K562 (cell line): ENCODE data around the gene MPST. TPM values are rescaled to one million over a fixed set of nuclear protein-coding genes. Genes with fewer than 3 reads are reported as not detected.

Source experiments
- ATAC-seq: fragments of 200-7000 bp; cut with Tn5 transposase; 3 replicates; pipeline ENCODE4 v1.9.1; 2020; ENCODE audit warnings: moderate library complexity
- BruUV-seq: library from RNA; stranded (reverse); fragments of 400-500 nt; replicated peaks from 2 replicates; lab custom pipeline; 2021; lab: Mats Ljungman, UMichigan
- CTCF ChIA-PET: fragments of 300-600 bp; formaldehyde crosslinking; extraction: SDS; loops from one replicate; lab custom pipeline; 2021; ENCODE audit warnings: low intra/inter-chr PET ratio; lab: Yijun Ruan, JAX
- POLR2A ChIA-PET: fragments of 300-600, 350-650 bp; sonication (Branson Sonifier 250); formaldehyde crosslinking; extraction: SDS; loops from one replicate; lab custom pipeline; 2021; ENCODE audit warnings: antibody characterized with exemption, inconsistent platforms; lab: Yijun Ruan, JAX
- DNase-seq, 4 experiments: peaks; one replicate each; pipeline versions ENCODE4 v3.0.0 to v3.0.0-alpha.2; 2011 to 2018; ENCODE audit warnings: low spot score in 3 of 4, mixed read lengths in 3 of 4; ENCODE audit errors: extremely low read depth in 1 of 4
- FAIRE-seq: peaks from 2 replicates; lab custom pipeline; 2011; peaks lifted over from hg19 to GRCh38; lab: Jason Lieb, UNC
- H2AFZ ChIP-seq: 2 replicates; pipeline ENCODE4 v1.6.0; 2011; ENCODE audit warnings: low read depth, low read length, control low read depth, inconsistent platforms
- H3K27ac ChIP-seq: fragments of 200-600 bp; 3 replicates; pipeline ENCODE4 v1.8.0; 2011; ENCODE audit warnings: low read depth, mild to moderate bottlenecking, control low read depth, inconsistent platforms, low read length, moderate library complexity, mixed read lengths; ENCODE audit errors: extremely low read depth
- H3K27me3 ChIP-seq, 2 experiments: fragments of 300-600 bp in 1 of 2; 2 replicates in 1 of 2; 3 replicates in 1 of 2; pipeline versions ENCODE4 v1.6.0 to v1.8.0; 2011; ENCODE audit warnings: inconsistent platforms in 2 of 2, low read length in 2 of 2, mild to moderate bottlenecking in 1 of 2, mixed read lengths in 1 of 2, moderate library complexity in 1 of 2; ENCODE audit not compliant: control insufficient read depth in 2 of 2, insufficient read depth in 2 of 2
- H3K36me3 ChIP-seq: fragments of 300-600 bp; 3 replicates; pipeline ENCODE4 v1.8.0; 2011; ENCODE audit warnings: mild to moderate bottlenecking, low read length, inconsistent platforms; ENCODE audit not compliant: control insufficient read depth, insufficient read depth
- H3K4me1 ChIP-seq, 2 experiments: fragments of 200-600 bp in 1 of 2; replicated peaks in 1 of 2; 2 replicates in 1 of 2; 3 replicates in 1 of 2; pipeline versions ENCODE4 v1.5.1 to v1.8.0; 2011; ENCODE audit warnings: inconsistent platforms in 2 of 2, low read length in 2 of 2, mild to moderate bottlenecking in 1 of 2, mixed read lengths in 1 of 2, moderate library complexity in 1 of 2; ENCODE audit not compliant: control insufficient read depth in 2 of 2, insufficient read depth in 2 of 2
- H3K4me2 ChIP-seq: 2 replicates; pipeline ENCODE4 v1.6.1; 2011; ENCODE audit warnings: low read length, control low read depth, inconsistent platforms, mixed read lengths; ENCODE audit not compliant: insufficient read depth
- H3K4me3 ChIP-seq: fragments of 200-600 bp; sonication (generic), shearing (Covaris generic); 2 replicates; pipeline ENCODE4 v1.5.1; 2016; ENCODE audit warnings: control low read depth, inconsistent platforms
- H3K79me2 ChIP-seq: fragments of 200-600 bp; 3 replicates; pipeline ENCODE4 v1.8.0; 2011; ENCODE audit warnings: low read length, inconsistent platforms; ENCODE audit not compliant: control insufficient read depth, insufficient read depth
- H3K9ac ChIP-seq, 2 experiments: 2 replicates each; pipeline versions ENCODE4 v1.6.0 to v1.6.1; 2011; ENCODE audit warnings: low read depth in 2 of 2, low read length in 2 of 2, control low read depth in 1 of 2, inconsistent platforms in 1 of 2, mild to moderate bottlenecking in 1 of 2, mixed read lengths in 1 of 2; ENCODE audit not compliant: insufficient read depth in 1 of 2
- H3K9me1 ChIP-seq: one replicate; pipeline ENCODE4 v1.6.0; 2011; ENCODE audit warnings: inconsistent platforms, mild to moderate bottlenecking, low read length, moderate library complexity; ENCODE audit not compliant: control insufficient read depth, insufficient read depth
- H3K9me3 ChIP-seq: replicated peaks from 2 replicates; pipeline ENCODE4 v1.5.1; 2011; ENCODE audit warnings: low read depth, low read length, inconsistent platforms; ENCODE audit not compliant: control insufficient read depth, insufficient read depth
- H4K20me1 ChIP-seq: replicated peaks from 2 replicates; pipeline ENCODE4 v1.6.1; 2011; ENCODE audit warnings: low read length, inconsistent platforms, mixed read lengths; ENCODE audit not compliant: control insufficient read depth, insufficient read depth
- CCNT2 ChIP-seq: IDR thresholded peaks from 2 replicates; pipeline ENCODE4 v1.6.1; 2011; ENCODE audit warnings: borderline replicate concordance, low read depth, mild to moderate bottlenecking, moderate library complexity, mixed read lengths, low read length; ENCODE audit not compliant: insufficient read length; ENCODE audit errors: extremely low read depth
- CHD4 ChIP-seq: fragments of 200-600 bp; sonication (generic); IDR thresholded peaks from 3 replicates; pipeline ENCODE4 v1.6.1; 2012; ENCODE audit warnings: low read depth, mild to moderate bottlenecking, mixed read lengths, low read length, inconsistent platforms; ENCODE audit not compliant: insufficient read depth, insufficient replicate concordance, poor library complexity, severe bottlenecking
- MCM5 ChIP-seq: fragments of 450-650 bp; IDR thresholded peaks from 2 replicates; pipeline ENCODE4 v1.6.1; 2016; ENCODE audit warnings: low read depth
- MYBL2 ChIP-seq, 2 experiments: fragments of 450-650 bp in 1 of 2; sonication (generic) in 1 of 2; formaldehyde crosslinking in 1 of 2; IDR thresholded peaks; 2 replicates each; pipeline versions ENCODE4 v1.6.1 to v1.8.1; 2017 to 2022; ENCODE audit warnings: borderline replicate concordance in 1 of 2, inconsistent platforms in 1 of 2, low read depth in 1 of 2, mild to moderate bottlenecking in 1 of 2, missing genetic modification reagents in 1 of 2, moderate library complexity in 1 of 2
- STAG1 ChIP-seq: sonication (generic); formaldehyde crosslinking; IDR thresholded peaks from 2 replicates; pipeline ENCODE4 v1.5.0; 2020; ENCODE audit warnings: missing genetic modification reagents, borderline replicate concordance
- ZNF124 ChIP-seq: sonication (generic); formaldehyde crosslinking; IDR thresholded peaks from 2 replicates; pipeline ENCODE4 v1.8.1; 2022; ENCODE audit warnings: missing genetic modification reagents
- ZNF263 ChIP-seq: sonication (generic); formaldehyde crosslinking; IDR thresholded peaks from 2 replicates; pipeline ENCODE4 v1.8.0; 2022; ENCODE audit warnings: mild to moderate bottlenecking, missing genetic modification reagents, borderline replicate concordance
- ZNF785 ChIP-seq: fragments of 250-450 bp; sonication (Bioruptor Pico); IDR thresholded peaks from 2 replicates; pipeline ENCODE4 v1.4.0; 2020; ENCODE audit warnings: mild to moderate bottlenecking
- ZNF830 ChIP-seq: fragments of 250-450 bp; sonication (Bioruptor Pico); IDR thresholded peaks from 2 replicates; pipeline ENCODE4 v1.5.0; 2021; ENCODE audit warnings: mild to moderate bottlenecking
- WGBS: fragments of 100-300 bp; shearing (Covaris generic); methylation state at CpG from one replicate; pipeline ENCODE4 v1.1.6; 2016; ENCODE audit warnings: low coverage, mixed read lengths; ENCODE audit not compliant: insufficient coverage; ENCODE audit errors: missing lambda C conversion rate; 5-methylcytosine and 5-hydroxymethylcytosine counted together
- in situ Hi-C: fragments of 300-500 bp; cut with MboI; formaldehyde crosslinking; loops from 4 replicates; pipeline ENCODE4 v1.15.0; 2018; ENCODE audit warnings: inconsistent platforms, mixed read lengths
- intact Hi-C: fragments of 100-400 bp; cut with micrococcal nuclease; formaldehyde crosslinking; loops from 2 replicates; pipeline ENCODE4 v1.14.2; 2022
- polyA plus RNA-seq, 8 experiments: library from polyadenylated mRNA; depleted of rRNA in 4 of 8; stranded (reverse) in 5 of 8; unstranded in 3 of 8; fragments of >200 nt; fragmentation: Nextera tagmentation in 2 of 8; fragmentation: Illumina TruSeq in 1 of 8; extraction: Ambion mirVana in 2 of 8; extraction: Trizol in 1 of 8; gene quantifications; 2 replicates each; pipeline versions ENCODE4 v1.2.1 to v1.2.3, GENCODE V29; 2011 to 2014; ENCODE audit warnings: inconsistent platforms in 1 of 8, missing spikeins in 1 of 8
- total RNA-seq, 7 experiments: library from RNA; depleted of rRNA in 6 of 7; stranded (reverse); fragments of >200 nt in 6 of 7; fragmentation: Illumina TruSeq in 2 of 7; extraction: Trizol in 2 of 7; gene quantifications; 2 replicates each; pipeline versions ENCODE4 v1.2.1 to v1.2.3, GENCODE V29; 2011 to 2021; ENCODE audit warnings: low replicate concordance in 1 of 7
- TF ChIP-seq, protein P1 (sequence below), 2 experiments: fragments of 450-650 bp; IDR thresholded peaks; 2 replicates each; pipeline ENCODE4 v1.6.1; 2016
- TF ChIP-seq, protein P2 (sequence below): fragments of 250-450 bp; sonication (Bioruptor Pico); IDR thresholded peaks from 2 replicates; pipeline ENCODE4 v1.4.0; 2020
- TF ChIP-seq, protein P3 (sequence below): IDR thresholded peaks from 2 replicates; pipeline ENCODE4 v1.6.1; 2016; ENCODE audit warnings: missing genetic modification characterization, missing compliant biosample characterization
- TF ChIP-seq, protein P4 (sequence below): fragments of 450-650 bp; IDR thresholded peaks from 2 replicates; pipeline ENCODE4 v1.6.1; 2018; ENCODE audit not compliant: partially characterized antibody

The MPST gene
- total and polyA plus RNA-seq, 9 of the 15 experiments (the other 6 are each of a cell fraction or from before 2014, with no cell fraction given) = 0.65 to 104 (median 24.3) TPM

DNA sequence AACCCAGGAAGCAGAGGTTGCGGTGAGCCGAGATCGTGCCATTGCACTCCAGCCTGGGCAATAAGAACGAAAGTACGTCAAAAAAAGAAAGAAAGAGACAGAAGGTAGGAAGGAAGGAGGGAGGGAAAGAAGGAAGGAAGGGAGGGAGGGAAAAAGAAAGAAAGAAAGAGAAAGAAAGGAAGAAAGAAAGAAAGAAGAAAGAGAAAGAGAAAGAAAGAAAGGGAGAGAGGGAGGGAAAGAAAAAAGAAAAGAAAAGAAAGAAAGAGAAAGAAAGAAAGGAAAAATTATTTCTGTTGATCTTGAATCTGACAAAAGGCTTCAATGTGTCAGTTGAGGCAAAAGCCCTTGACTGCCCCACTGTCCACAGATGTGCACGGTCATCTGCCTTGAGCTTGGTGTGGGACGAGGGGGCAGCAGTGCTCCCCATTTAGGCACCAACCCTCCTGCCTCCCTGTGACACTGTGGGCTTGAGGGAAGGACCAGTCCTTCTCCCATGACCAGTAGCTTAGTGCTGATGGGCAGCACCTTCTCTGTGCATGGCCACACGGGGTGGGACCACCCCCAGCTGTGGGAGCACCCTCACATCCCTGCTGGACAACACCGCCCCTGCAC, 56.4 kb downstream of the MPST start:
- H3K4me2 ChIP-seq = no peak overlapping the region
- BruUV-seq = no TSS peak
- H3K4me3 ChIP-seq = no peak overlapping the region
- no peaks in the 10 kb centered on the region for H4K20me1 ChIP-seq
- ATAC-seq (no peak), FAIRE-seq (no peak), DNase-seq (no peak)
- CTCF ChIA-PET = no interaction called here
- WGBS = 0% methylated on average over 7 of the region's 9 CpGs
- no peak overlapping the region for H3K9ac ChIP-seq
- no peak overlapping the region for H3K27ac ChIP-seq
- POLR2A ChIA-PET = no interaction called here
- H3K27me3 ChIP-seq = peaks cover 0 to 36% of the 10 kb centered on the region in 2 experiments; a peak in 2 of 5 replicates
- no peaks in the 10 kb centered on the region for H3K79me2 ChIP-seq
- H2AFZ ChIP-seq = no peak overlapping the region
- H3K4me1 ChIP-seq = peaks cover 0 to 4% of the 10 kb centered on the region in 2 experiments; a peak in 1 of 5 replicates
- H3K36me3 ChIP-seq = no peaks in the 10 kb centered on the region
- no peaks in the 10 kb centered on the region; the same call in 1 of the 2 replicates for H3K9me3 ChIP-seq
- in situ Hi-C loops (no loop called here), intact Hi-C loops (no loop called here)
- H3K9me1 ChIP-seq = no peaks in the 10 kb centered on the region
- TF ChIP-seq ZNF124 (CRISPR knock-in tag) = no peak
- TF ChIP-seq, protein P1, sequence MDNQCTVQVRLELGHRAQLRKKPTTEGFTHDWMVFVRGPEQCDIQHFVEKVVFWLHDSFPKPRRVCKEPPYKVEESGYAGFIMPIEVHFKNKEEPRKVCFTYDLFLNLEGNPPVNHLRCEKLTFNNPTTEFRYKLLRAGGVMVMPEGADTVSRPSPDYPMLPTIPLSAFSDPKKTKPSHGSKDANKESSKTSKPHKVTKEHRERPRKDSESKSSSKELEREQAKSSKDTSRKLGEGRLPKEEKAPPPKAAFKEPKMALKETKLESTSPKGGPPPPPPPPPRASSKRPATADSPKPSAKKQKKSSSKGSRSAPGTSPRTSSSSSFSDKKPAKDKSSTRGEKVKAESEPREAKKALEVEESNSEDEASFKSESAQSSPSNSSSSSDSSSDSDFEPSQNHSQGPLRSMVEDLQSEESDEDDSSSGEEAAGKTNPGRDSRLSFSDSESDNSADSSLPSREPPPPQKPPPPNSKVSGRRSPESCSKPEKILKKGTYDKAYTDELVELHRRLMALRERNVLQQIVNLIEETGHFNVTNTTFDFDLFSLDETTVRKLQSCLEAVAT (IDR thresholded peaks at IDR 0.05) = no peak
- TF ChIP-seq MYBL2 (IDR thresholded peaks at IDR 0.05; ENCODE audit: low read depth) = no peak
- no peak for TF ChIP-seq MYBL2 (CRISPR knock-in tag; IDR thresholded peaks at IDR 0.05; ENCODE audit: borderline replicate concordance)
- no peak for TF ChIP-seq CCNT2
- TF ChIP-seq ZNF785 (CRISPR knock-in tag) = no peak
- no peak for TF ChIP-seq ZNF830 (CRISPR knock-in tag)
- no peak for TF ChIP-seq STAG1 (CRISPR knock-in tag)
- TF ChIP-seq MCM5 = no peak
- TF ChIP-seq, protein P2, sequence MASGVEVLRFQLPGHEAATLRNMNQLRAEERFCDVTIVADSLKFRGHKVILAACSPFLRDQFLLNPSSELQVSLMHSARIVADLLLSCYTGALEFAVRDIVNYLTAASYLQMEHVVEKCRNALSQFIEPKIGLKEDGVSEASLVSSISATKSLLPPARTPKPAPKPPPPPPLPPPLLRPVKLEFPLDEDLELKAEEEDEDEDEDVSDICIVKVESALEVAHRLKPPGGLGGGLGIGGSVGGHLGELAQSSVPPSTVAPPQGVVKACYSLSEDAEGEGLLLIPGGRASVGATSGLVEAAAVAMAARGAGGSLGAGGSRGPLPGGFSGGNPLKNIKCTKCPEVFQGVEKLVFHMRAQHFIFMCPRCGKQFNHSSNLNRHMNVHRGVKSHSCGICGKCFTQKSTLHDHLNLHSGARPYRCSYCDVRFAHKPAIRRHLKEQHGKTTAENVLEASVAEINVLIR (CRISPR knock-in tag) = no peak
- peak; percentile 92 for TF ChIP-seq ZNF263
- TF ChIP-seq, protein P3, sequence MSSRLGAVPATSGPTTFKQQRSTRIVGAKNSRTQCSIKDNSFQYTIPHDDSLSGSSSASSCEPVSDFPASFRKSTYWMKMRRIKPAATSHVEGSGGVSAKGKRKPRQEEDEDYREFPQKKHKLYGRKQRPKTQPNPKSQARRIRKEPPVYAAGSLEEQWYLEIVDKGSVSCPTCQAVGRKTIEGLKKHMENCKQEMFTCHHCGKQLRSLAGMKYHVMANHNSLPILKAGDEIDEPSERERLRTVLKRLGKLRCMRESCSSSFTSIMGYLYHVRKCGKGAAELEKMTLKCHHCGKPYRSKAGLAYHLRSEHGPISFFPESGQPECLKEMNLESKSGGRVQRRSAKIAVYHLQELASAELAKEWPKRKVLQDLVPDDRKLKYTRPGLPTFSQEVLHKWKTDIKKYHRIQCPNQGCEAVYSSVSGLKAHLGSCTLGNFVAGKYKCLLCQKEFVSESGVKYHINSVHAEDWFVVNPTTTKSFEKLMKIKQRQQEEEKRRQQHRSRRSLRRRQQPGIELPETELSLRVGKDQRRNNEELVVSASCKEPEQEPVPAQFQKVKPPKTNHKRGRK (tag) = peak; percentile 83
- TF ChIP-seq, protein P4, sequence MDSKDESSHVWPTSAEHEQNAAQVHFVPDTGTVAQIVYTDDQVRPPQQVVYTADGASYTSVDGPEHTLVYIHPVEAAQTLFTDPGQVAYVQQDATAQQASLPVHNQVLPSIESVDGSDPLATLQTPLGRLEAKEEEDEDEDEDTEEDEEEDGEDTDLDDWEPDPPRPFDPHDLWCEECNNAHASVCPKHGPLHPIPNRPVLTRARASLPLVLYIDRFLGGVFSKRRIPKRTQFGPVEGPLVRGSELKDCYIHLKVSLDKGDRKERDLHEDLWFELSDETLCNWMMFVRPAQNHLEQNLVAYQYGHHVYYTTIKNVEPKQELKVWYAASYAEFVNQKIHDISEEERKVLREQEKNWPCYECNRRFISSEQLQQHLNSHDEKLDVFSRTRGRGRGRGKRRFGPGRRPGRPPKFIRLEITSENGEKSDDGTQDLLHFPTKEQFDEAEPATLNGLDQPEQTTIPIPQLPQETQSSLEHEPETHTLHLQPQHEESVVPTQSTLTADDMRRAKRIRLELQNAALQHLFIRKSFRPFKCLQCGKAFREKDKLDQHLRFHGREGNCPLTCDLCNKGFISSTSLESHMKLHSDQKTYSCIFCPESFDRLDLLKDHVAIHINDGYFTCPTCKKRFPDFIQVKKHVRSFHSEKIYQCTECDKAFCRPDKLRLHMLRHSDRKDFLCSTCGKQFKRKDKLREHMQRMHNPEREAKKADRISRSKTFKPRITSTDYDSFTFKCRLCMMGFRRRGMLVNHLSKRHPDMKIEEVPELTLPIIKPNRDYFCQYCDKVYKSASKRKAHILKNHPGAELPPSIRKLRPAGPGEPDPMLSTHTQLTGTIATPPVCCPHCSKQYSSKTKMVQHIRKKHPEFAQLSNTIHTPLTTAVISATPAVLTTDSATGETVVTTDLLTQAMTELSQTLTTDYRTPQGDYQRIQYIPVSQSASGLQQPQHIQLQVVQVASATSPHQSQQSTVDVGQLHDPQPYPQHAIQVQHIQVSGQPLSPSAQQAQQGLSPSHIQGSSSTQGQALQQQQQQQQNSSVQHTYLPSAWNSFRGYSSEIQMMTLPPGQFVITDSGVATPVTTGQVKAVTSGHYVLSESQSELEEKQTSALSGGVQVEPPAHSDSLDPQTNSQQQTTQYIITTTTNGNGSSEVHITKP = no peak
- TF ChIP-seq CHD4 = no peak
